B cell (primary cell): Measurements from ENCODE around the gene SIDT2. TPM values are rescaled to one million over a fixed set of nuclear protein-coding genes. Genes with fewer than 3 reads are reported as not detected.

Source experiments
- ATAC-seq: fragments of 200-7000 bp; cut with Tn5 transposase; one replicate; pipeline ENCODE4 v1.10.0; 2021; ENCODE audit warnings: low read depth, mild to moderate bottlenecking, moderate number of reproducible peaks, moderate library complexity
- CTCF ChIA-PET: fragments of 350-600 bp; sonication (Branson Sonifier 250); formaldehyde crosslinking; loops from one replicate; lab custom pipeline; 2021; ENCODE audit warnings: antibody characterized with exemption, inconsistent platforms; lab: Charles Lee
- POLR2A ChIA-PET: fragments of 350-600 bp; sonication (Branson Sonifier 250); formaldehyde crosslinking; loops from one replicate; lab custom pipeline; 2021; ENCODE audit warnings: antibody characterized with exemption; lab: Charles Lee
- DNase-seq: peaks from one replicate; pipeline ENCODE4 v3.0.0; 2013
- H2AFZ ChIP-seq: 2 replicates; pipeline ENCODE4 v1.6.1; 2012; ENCODE audit warnings: mild to moderate bottlenecking, low read depth, low read length; ENCODE audit not compliant: insufficient read depth, poor library complexity, severe bottlenecking
- H3K27ac ChIP-seq, 2 donors: 1 replicate in 1 of 2; 2 replicates in 1 of 2; pipeline ENCODE4 v1.5.1; 2012 to 2013; ENCODE audit warnings: low read length in 2 of 2, mild to moderate bottlenecking in 2 of 2, moderate library complexity in 1 of 2
- H3K27me3 ChIP-seq, 4 experiments: fragments of 200-600 bp in 1 of 4; sonication (generic) in 1 of 4; replicated peaks in 1 of 4; 1 replicate in 2 of 4; 2 replicates in 2 of 4; pipeline versions ENCODE4 v1.6.1 to v1.7.0; 2013 to 2016; ENCODE audit warnings: low read length in 3 of 4, mild to moderate bottlenecking in 2 of 4, mixed read lengths in 1 of 4, moderate library complexity in 1 of 4; ENCODE audit not compliant: insufficient read depth in 4 of 4, control insufficient read depth in 3 of 4; ENCODE audit errors: control extremely low read depth in 1 of 4
- H3K36me3 ChIP-seq, 2 experiments: replicated peaks in 1 of 2; 1 replicate in 1 of 2; 2 replicates in 1 of 2; pipeline versions ENCODE4 v1.6.1 to v1.7.1; 2013; ENCODE audit warnings: low read length in 1 of 2; ENCODE audit not compliant: insufficient read depth in 2 of 2, control insufficient read depth in 1 of 2; ENCODE audit errors: control extremely low read depth in 1 of 2, extremely low read depth in 1 of 2
- H3K4me1 ChIP-seq, 2 donors: fragments of 200-600 bp in 1 of 2; sonication (generic) in 1 of 2; 1 replicate in 1 of 2; 2 replicates in 1 of 2; pipeline versions ENCODE4 v1.5.1 to v1.6.1; 2013 to 2017; ENCODE audit warnings: low read length in 2 of 2; ENCODE audit not compliant: control insufficient read depth in 2 of 2, insufficient read depth in 2 of 2
- H3K4me2 ChIP-seq: replicated peaks from 2 replicates; pipeline ENCODE3; 2012; ENCODE audit warnings: mild to moderate bottlenecking, low read depth, low read length; ENCODE audit not compliant: poor library complexity, severe bottlenecking
- H3K4me3 ChIP-seq, 5 experiments: fragments of 200-600 bp in 1 of 5; sonication (generic) in 1 of 5; 1 replicate in 3 of 5; 2 replicates in 2 of 5; pipeline versions ENCODE4 v1.5.1 to v1.7.0; 2011 to 2016; ENCODE audit warnings: low read length in 4 of 5, mild to moderate bottlenecking in 4 of 5, low read depth in 2 of 5, control low read depth in 1 of 5, moderate library complexity in 1 of 5; ENCODE audit not compliant: insufficient read depth in 1 of 5; ENCODE audit errors: control extremely low read depth in 1 of 5, extremely low read depth in 1 of 5
- H3K79me2 ChIP-seq: fragments of 200-600 bp; sonication (generic); one replicate; pipeline ENCODE4 v1.6.0; 2016; ENCODE audit warnings: low read length; ENCODE audit not compliant: control insufficient read depth, insufficient read depth
- H3K9ac ChIP-seq: fragments of 200-600 bp; sonication (generic); 2 replicates; pipeline ENCODE4 v1.6.1; 2017; ENCODE audit warnings: mild to moderate bottlenecking, low read length, moderate library complexity
- H3K9me3 ChIP-seq, 3 donors: one replicate each; pipeline versions ENCODE4 v1.6.1 to v1.7.1; 2013; ENCODE audit warnings: low read length in 2 of 3; ENCODE audit not compliant: control insufficient read depth in 2 of 3, insufficient read depth in 1 of 3; ENCODE audit errors: control extremely low read depth in 1 of 3
- H4K20me1 ChIP-seq: 2 replicates; pipeline ENCODE4 v1.6.0; 2012; ENCODE audit warnings: mild to moderate bottlenecking, low read length; ENCODE audit not compliant: insufficient read depth, control insufficient read depth, poor library complexity, severe bottlenecking
- H3K27ac Mint-ChIP-seq: one replicate; pipeline ENCODE4 v1.8.0; 2021; ENCODE audit warnings: mixed read lengths
- H3K27me3 Mint-ChIP-seq: one replicate; pipeline ENCODE4 v1.8.0; 2021; ENCODE audit warnings: mixed read lengths
- H3K4me1 Mint-ChIP-seq: one replicate; pipeline ENCODE4 v1.8.0; 2021; ENCODE audit warnings: mixed read lengths
- H3K4me3 Mint-ChIP-seq: one replicate; pipeline ENCODE4 v1.8.0; 2021; ENCODE audit warnings: mixed read lengths
- H3K9me3 Mint-ChIP-seq: one replicate; pipeline ENCODE4 v1.8.0; 2022; ENCODE audit warnings: mixed read lengths; ENCODE audit not compliant: insufficient read depth
- EZH2 ChIP-seq: IDR thresholded peaks from 2 replicates; pipeline ENCODE4 v1.6.1; 2012; ENCODE audit warnings: borderline replicate concordance, low read depth, mild to moderate bottlenecking, moderate library complexity, low read length; ENCODE audit not compliant: insufficient read depth, poor library complexity, severe bottlenecking
- WGBS: methylation state at CpG from one replicate; pipeline ENCODE4 v1.1.5; 2013; ENCODE audit warnings: missing lambda C conversion rate; ENCODE audit not compliant: insufficient coverage; 5-methylcytosine and 5-hydroxymethylcytosine counted together
- intact Hi-C: fragments of 100-400 bp; cut with micrococcal nuclease; formaldehyde crosslinking; loops from one replicate; pipeline ENCODE4 v1.10.0; 2022
- polyA plus RNA-seq: library from polyadenylated mRNA; depleted of rRNA; stranded (reverse); fragments of >200 nt; gene quantifications from 2 replicates; pipeline ENCODE4 v1.2.3, GENCODE V29; 2012
- total RNA-seq, 2 donors: library from RNA; stranded (reverse); fragments of 120-200 nt in 1 of 2; gene quantifications; 1 replicate in 1 of 2; 2 replicates in 1 of 2; pipeline versions ENCODE4 v1.2.3 to v1.2.4, GENCODE V29; 2013 to 2022
- TF ChIP-seq, protein P1 (sequence below): fragments of 200-600 bp; IDR thresholded peaks from one replicate; pipeline ENCODE4 v1.8.0; 2022; ENCODE audit warnings: antibody characterized with exemption, mild to moderate bottlenecking

The SIDT2 gene
- total and polyA plus RNA-seq, 2 donors (not counting 1 experiment from before 2014, with no cell fraction given), result 78.9 to 241 TPM

DNA sequence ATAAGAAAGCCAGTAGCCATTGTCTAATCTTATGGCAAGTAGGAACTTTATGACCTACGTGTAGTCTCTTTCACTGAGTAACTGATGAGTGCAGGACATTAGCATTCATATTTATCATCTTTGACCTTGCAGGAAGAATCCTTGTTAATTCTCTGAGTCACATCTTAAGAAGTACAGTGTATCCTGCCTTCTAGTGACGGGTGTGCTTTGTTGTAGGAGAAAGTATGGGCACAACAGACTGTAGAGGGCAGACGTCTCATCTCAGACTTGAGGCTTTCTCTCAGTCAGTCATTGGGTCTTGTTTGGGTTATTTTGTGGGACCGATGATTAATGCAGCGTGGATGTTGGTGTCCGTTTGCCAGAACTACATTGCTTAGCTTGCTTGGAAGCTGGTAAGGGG is 60.8 kb downstream of the SIDT2 start:
- no peaks in the 10 kb centered on the region for H4K20me1 ChIP-seq
- ChIA-PET CTCF (interaction anchor here (3.0 kb wide), 1 partner anchor 13 kb away, joined by 13 read pairs; no protein-coding TSS in a partner anchor), POLR2A (no interaction called here)
- Mint-ChIP-seq H3K4me1 (peaks cover 2% of the 10 kb centered on the region), H3K27ac (no peak overlapping the region), H3K4me3 (no peak overlapping the region), H3K9me3 (no peaks in the 10 kb centered on the region), H3K27me3 (no peaks in the 10 kb centered on the region)
- intact Hi-C loops, result no loop called here
- H3K4me3 ChIP-seq, result no peak overlapping the region
- ATAC-seq, result no peak
- no peaks in the 10 kb centered on the region for H3K79me2 ChIP-seq
- H3K9ac ChIP-seq, result no peak overlapping the region
- no peaks in the 10 kb centered on the region for H3K9me3 ChIP-seq
- H3K27ac ChIP-seq, result no peak overlapping the region
- no peak overlapping the region for H3K4me2 ChIP-seq
- H3K36me3 ChIP-seq, result peaks cover 5 to 27% of the 10 kb centered on the region in 2 experiments
- H3K27me3 ChIP-seq, result no peaks in the 10 kb centered on the region
- H3K4me1 ChIP-seq, result no peaks in the 10 kb centered on the region
- 92% methylated on average over 3 of the region's 6 CpGs for WGBS
- no peak for DNase-seq
- H2AFZ ChIP-seq, result no peak overlapping the region
- TF ChIP-seq EZH2, result no peak
- TF ChIP-seq, protein P1, sequence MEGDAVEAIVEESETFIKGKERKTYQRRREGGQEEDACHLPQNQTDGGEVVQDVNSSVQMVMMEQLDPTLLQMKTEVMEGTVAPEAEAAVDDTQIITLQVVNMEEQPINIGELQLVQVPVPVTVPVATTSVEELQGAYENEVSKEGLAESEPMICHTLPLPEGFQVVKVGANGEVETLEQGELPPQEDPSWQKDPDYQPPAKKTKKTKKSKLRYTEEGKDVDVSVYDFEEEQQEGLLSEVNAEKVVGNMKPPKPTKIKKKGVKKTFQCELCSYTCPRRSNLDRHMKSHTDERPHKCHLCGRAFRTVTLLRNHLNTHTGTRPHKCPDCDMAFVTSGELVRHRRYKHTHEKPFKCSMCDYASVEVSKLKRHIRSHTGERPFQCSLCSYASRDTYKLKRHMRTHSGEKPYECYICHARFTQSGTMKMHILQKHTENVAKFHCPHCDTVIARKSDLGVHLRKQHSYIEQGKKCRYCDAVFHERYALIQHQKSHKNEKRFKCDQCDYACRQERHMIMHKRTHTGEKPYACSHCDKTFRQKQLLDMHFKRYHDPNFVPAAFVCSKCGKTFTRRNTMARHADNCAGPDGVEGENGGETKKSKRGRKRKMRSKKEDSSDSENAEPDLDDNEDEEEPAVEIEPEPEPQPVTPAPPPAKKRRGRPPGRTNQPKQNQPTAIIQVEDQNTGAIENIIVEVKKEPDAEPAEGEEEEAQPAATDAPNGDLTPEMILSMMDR, result no peak

Other genes with a start within 250 kb of the SIDT2 start
- 180 and 196 TPM in 2 replicates for gene SIK3, start 80.3 kb upstream of the SIDT2 start, total RNA-seq
- gene SIK3, start 80.3 kb upstream of the SIDT2 start, polyA plus RNA-seq, result 36.5 and 59.0 TPM in 2 replicates
- gene PAFAH1B2, start 34.5 kb upstream of the SIDT2 start, total RNA-seq, result 98.1 and 103 TPM in 2 replicates
- 10.7 and 14.8 TPM in 2 replicates for gene PAFAH1B2, start 34.5 kb upstream of the SIDT2 start, polyA plus RNA-seq
- gene TAGLN, start 20.6 kb downstream of the SIDT2 start, total RNA-seq, result 51.8 and 55.7 TPM in 2 replicates
- gene TAGLN, start 20.6 kb downstream of the SIDT2 start, polyA plus RNA-seq, result 17.9 and 103 TPM in 2 replicates
- gene PCSK7, start 53.3 kb downstream of the SIDT2 start, total RNA-seq, result 283 and 294 TPM in 2 replicates
- 203 and 221 TPM in 2 replicates for gene PCSK7, start 53.3 kb downstream of the SIDT2 start, polyA plus RNA-seq
- 33.6 and 36.1 TPM in 2 replicates for gene RNF214, start 53.9 kb downstream of the SIDT2 start, total RNA-seq
- gene RNF214, start 53.9 kb downstream of the SIDT2 start, polyA plus RNA-seq, result 12.5 and 16.0 TPM in 2 replicates
- gene BACE1-AS, start 112.6 kb downstream of the SIDT2 start, total RNA-seq, result 11.2 and 13.9 TPM in 2 replicates
- 3.3 and 3.5 TPM in 2 replicates for gene BACE1-AS, start 112.6 kb downstream of the SIDT2 start, polyA plus RNA-seq
- not detected in 2 replicates for gene BACE1, start 137.5 kb downstream of the SIDT2 start, total RNA-seq
- 0.06 and 0.07 TPM in 2 replicates for gene BACE1, start 137.5 kb downstream of the SIDT2 start, polyA plus RNA-seq
- 48.7 and 54.8 TPM in 2 replicates for gene CEP164, start 149.1 kb downstream of the SIDT2 start, total RNA-seq
- gene CEP164, start 149.1 kb downstream of the SIDT2 start, polyA plus RNA-seq, result 31.5 and 36.8 TPM in 2 replicates